ENCODE results near the gene EPB42.
A peak's percentile ranks its signal among the peaks of the same experiment; 100 is the strongest.
"Not testable (repeated sequence)": the region's sequence is repeated elsewhere in the genome, so short reads cannot be mapped to it uniquely, and the experiment has no call there.

The EPB42 gene

GRCh38 chr15:43239732-43240491 is 19.1 kb upstream of the EPB42 start:
- no peak for DNase-seq

- no peak for DNase-seq
Measured at GRCh38 chr15:43238671-43239131, 17.9 kb upstream of the EPB42 start.

GRCh38 chr15:43237842-43238470 is 17.1 kb upstream of the EPB42 start:
- no peak for DNase-seq

GRCh38 chr15:43235536-43235935 is 14.7 kb upstream of the EPB42 start:
- DNase-seq = no peak

- no peak for DNase-seq
Measured at GRCh38 chr15:43232289-43232874, 11.6 kb upstream of the EPB42 start.

- no peak for DNase-seq
Measured at GRCh38 chr15:43230640-43231115, 9.9 kb upstream of the EPB42 start.

- DNase-seq = no peak
Measured at GRCh38 chr15:43229977-43230376, 9.2 kb upstream of the EPB42 start.

GRCh38 chr15:43226436-43227305 is 5.9 kb upstream of the EPB42 start:
- DNase-seq = no peak

GRCh38 chr15:43225950-43226255 is 5.1 kb upstream of the EPB42 start:
- not testable (repeated sequence) for DNase-seq

- peak in 1 of 2 experiments; percentile 62 for DNase-seq
Measured at GRCh38 chr15:43225201-43225949, 4.6 kb upstream of the EPB42 start.

GRCh38 chr15:43221422-43221821 is 604 bp upstream of the EPB42 start:
- no peak for DNase-seq

GRCh38 chr15:43219929-43220928 is 589 bp downstream of the EPB42 start:
- no peak for DNase-seq

GRCh38 chr15:43218908-43219706 is 1.7 kb downstream of the EPB42 start:
- no peak for DNase-seq

- DNase-seq = no peak
Measured at GRCh38 chr15:43215961-43216360, 4.9 kb downstream of the EPB42 start.

- DNase-seq = no peak
Measured at GRCh38 chr15:43214592-43215295, 6.1 kb downstream of the EPB42 start.

GRCh38 chr15:43214169-43214568 is 6.6 kb downstream of the EPB42 start:
- no peak for DNase-seq

- no peak for DNase-seq
Measured at GRCh38 chr15:43213466-43213865, 7.4 kb downstream of the EPB42 start.

GRCh38 chr15:43212951-43213350 is 7.9 kb downstream of the EPB42 start:
- no peak for DNase-seq

GRCh38 chr15:43212299-43212698 is 8.5 kb downstream of the EPB42 start:
- DNase-seq = no peak

Data from NCI-H446 (cell line).